RCC 7860 (cell line): ENCODE measurements around the gene BCAS3.

Source experiments
- DNase-seq: peaks from one replicate; pipeline ENCODE4 v3.0.0-alpha.2; 2015; ENCODE audit warnings: low spot score
- FAIRE-seq: peaks from 2 replicates; lab custom pipeline; 2012; peaks lifted over from hg19 to GRCh38; lab: Jason Lieb, UNC

BCAS3 gene

DNA sequence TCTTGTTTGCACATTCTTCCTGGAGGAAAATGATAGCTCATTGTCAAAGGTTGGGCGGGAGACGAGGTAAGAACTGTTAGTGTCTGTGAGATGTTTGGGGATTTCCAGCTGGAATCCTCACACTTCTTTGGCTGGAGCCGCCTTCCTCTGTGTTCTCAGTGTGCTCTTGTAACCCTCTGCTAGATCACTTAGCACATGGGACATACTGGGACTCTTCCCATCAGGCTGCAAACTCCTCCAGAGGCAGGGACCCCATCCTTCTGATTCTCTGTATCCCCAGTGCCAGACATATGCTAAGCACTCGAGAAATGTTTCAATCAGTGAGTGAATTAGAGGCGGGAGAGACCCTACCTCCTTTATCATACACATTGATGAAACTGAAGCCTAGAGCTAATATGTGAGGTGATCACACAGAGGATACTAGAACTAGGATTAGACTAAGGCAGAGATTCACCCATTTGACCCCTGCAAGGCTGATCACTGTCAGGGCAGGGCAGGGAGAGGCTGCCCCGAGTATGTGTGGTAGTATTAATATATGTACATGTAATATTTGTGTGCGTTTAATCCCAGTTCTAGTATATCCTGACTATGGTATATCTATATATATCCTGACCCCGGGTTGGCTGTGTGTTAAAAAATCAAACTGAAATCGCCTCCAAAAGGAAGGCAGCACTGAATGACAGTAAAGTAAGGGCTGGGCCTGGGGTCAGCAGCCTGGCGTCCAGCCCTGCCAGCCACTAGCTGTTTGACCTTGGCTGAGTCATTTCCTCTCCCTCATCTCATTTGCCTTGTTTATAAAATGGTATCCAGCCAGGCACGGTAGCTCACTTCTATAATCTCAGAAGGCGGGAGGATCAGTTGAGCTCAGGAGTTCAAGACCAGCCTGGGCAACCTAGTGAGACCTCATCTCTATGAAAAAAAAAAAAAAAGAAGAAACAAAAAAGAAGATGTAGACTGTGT, 646.5 kb downstream of the BCAS3 start:
- DNase-seq (peak; percentile 73), FAIRE-seq (no peak)

DNA sequence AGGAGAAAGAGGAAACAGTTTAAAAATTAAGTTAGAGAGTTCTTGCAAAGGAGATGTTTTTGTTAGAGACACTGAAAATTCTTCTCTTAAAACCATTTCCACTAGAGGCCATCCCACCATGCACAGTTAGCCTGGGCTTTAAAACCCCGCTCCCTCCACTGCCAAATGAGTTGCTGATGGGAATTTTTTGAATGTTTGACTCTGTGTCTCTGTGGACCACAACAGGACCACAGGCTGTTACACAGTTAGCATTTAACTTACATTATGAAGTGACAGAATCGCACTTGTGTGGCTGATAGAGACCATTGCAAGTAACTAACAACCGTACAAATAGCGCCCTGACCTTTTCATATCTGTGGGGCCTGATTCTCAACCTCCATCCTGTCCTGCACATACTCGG, 647.3 kb downstream of the BCAS3 start:
- no peak for FAIRE-seq
- no peak for DNase-seq

DNA sequence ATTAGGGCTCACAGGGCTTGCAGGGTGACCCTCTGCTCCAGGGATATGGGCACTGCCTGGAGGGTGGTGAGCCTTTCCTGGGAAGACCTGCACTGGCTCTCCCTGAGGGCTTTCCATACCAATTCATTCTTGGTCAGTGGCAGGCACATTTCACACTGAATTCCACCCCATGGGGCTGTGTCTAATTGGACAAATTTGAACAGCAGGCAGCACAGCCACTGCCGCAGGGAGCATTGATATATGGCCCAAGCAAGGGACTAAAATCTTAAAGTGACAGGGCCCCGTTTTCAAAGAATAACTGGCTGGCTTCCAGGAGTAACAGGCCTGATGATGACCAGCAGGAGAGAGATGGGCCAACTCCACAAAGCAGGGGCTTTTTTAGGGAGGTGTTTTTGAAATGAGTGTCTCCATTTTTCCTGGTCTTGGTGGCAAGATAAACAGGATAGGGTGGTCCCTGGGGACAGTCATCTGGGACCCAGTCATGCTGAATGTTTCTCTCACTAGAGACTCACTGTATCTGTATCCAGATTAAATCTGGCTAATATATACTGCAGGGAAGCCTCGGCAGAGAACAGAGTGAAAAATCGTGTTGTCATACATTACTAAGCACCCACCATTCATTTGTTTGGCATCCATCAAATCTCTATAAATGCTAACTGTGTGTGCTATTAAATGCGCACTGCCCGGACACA, 647.9 kb downstream of the BCAS3 start:
- DNase-seq (peak; percentile 61), FAIRE-seq (no peak)

DNA sequence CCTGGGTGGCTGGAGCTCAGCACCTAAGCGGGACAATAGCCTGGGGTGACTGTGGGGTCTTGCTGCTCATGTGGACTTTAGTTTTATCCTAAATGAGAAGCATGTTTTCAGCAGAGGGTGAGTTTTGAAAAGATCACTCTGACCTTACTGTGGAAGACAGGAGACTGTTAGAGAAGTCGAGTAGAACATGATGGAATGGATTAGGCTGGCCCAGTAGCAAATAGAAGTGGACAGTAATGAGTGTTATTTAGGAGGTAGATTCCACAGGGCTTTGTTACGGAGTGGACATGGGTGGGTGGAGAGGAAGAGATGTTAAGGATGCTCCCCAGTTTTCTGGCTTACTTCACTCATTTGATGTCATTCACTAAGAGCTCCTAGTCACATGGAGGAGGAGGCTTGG, 648.7 kb downstream of the BCAS3 start:
- no peak for FAIRE-seq
- no peak for DNase-seq

GRCh38 chr17:61328351-61328750, 650.7 kb downstream of the BCAS3 start:
- no peak for FAIRE-seq
- no peak for DNase-seq

- DNase-seq: no peak
- no peak for FAIRE-seq
These were observed 652.8 kb downstream of the BCAS3 start for GRCh38 chr17:61330174-61331150.

- FAIRE-seq (no peak), DNase-seq (no peak)
These were observed 653.5 kb downstream of the BCAS3 start for GRCh38 chr17:61331178-61331577.

DNA sequence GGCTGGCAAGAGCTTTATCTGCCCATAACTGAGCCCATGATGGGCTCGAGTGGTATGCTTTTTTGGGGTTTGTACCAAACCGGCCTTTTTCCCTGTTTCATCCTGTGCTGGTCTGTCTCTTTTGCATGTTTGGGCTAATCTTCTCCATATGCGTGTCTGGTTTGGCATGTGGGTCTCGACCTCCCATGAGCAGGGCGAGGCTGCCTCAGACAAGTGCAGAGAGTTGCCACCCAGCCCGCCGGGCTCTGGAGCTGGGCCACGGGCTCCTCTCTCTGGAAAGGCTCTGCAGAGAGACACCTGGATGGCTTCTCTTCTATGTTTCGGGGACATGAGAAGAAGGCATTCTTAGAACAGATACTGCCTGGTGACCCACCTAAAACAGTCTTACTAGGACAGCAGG, 654.2 kb downstream of the BCAS3 start:
- FAIRE-seq: no peak

DNA sequence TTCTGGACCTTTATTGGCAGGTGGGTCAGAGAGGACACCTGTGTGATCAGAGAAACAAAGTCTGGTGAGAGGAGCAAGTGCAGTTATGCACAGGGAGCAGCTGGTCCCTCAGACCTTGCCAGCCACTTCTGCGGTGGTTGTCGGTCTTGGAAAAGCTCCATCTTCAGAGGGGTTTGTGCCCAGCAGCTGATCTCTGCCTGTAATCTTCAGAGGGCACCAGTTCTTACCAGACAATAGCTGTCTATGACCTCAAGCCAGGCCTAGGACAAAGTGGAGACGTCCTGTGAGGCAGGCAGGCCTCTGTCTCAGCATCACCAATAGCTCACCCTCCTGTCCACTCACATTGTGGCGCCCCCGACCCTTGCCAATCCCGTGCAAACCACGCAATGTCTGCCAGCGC, 655.5 kb downstream of the BCAS3 start:
- FAIRE-seq: no peak

More for the DNA sequence above, 654.2 kb downstream of the BCAS3 start:
- DNase-seq: no peak

GRCh38 chr17:61334673-61335072, 657.0 kb downstream of the BCAS3 start:
- DNase-seq (no peak), FAIRE-seq (no peak)

More for the DNA sequence above, 655.5 kb downstream of the BCAS3 start:
- DNase-seq: no peak

DNA sequence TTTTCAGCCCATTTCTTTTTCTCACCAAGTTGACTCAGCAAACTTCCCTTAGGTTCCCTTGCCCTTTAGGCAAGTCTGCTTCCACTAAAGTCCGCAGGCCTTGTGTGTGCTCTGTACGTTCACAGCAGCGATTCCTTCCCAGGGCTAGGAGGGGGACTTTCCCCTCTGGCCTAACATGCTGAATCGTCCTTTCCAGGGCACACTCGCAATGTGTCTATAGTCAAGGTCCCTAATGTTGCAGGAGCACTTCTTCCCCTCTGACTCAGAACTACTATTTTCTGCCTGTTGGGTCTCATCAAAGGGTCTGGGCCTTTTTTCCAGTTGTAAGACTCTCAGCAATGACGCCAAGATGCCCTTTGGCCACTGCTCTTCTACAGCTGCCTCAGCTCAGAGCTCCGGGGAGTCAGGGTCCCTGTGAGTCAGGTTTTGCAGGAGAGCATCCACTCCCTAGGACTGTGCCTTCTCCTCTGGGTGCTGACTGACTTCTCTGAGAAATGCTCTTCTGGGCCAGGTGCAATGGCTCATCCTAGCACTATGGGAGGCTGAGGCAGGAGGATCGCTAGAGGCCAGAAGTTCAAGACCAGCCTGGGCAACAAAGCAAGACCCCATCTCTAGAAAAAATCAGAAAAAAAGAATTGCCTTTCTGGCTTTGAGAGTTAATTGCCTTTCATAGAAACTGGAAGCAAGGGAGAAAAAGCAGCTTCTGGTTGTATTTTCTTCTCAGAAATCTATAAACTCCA, 657.6 kb downstream of the BCAS3 start:
- DNase-seq: peak; percentile 86
- no peak for FAIRE-seq

DNA sequence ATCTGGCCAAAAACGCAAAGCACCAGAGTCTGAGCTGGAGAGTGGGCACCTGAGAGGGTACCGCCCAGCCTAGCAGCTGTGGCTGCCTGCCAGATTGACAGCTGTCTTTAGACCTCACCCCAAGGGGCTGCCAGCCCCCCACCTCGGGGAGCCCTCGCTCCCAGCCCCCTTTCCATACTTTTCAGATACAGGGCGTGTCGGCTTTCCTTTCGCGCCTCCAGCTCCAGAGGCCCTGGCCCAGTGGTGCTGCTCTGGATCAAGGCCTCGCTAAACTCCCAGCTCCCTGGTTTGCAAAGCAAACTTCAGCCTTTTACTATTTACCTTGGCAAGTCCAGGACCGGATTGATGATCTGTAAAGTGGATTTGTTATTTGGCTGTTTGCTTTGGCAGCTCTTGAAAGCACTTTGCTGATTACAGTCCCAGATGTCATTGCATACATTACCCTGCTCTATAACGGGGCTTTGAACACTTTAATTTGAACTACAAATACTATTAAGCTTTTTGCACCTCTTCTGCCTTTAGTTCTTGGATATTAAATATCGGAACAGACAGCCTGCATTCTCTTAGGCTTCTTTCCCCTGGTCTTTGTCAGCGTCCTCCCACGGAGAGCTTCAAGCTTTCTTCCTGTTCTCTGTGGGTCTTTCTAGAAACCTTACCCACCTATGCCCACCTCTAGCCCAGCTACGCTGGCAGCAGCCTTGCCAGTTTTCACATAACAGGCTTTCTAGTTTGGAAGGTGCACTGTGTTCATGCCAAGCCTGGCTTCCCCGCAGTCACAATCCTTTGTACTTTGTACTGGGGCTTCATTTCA, 658.4 kb downstream of the BCAS3 start:
- FAIRE-seq: no peak
- no peak for DNase-seq

- FAIRE-seq: no peak
- DNase-seq: peak; percentile 41
These were observed 659.6 kb downstream of the BCAS3 start for GRCh38 chr17:61337290-61337689.

DNA sequence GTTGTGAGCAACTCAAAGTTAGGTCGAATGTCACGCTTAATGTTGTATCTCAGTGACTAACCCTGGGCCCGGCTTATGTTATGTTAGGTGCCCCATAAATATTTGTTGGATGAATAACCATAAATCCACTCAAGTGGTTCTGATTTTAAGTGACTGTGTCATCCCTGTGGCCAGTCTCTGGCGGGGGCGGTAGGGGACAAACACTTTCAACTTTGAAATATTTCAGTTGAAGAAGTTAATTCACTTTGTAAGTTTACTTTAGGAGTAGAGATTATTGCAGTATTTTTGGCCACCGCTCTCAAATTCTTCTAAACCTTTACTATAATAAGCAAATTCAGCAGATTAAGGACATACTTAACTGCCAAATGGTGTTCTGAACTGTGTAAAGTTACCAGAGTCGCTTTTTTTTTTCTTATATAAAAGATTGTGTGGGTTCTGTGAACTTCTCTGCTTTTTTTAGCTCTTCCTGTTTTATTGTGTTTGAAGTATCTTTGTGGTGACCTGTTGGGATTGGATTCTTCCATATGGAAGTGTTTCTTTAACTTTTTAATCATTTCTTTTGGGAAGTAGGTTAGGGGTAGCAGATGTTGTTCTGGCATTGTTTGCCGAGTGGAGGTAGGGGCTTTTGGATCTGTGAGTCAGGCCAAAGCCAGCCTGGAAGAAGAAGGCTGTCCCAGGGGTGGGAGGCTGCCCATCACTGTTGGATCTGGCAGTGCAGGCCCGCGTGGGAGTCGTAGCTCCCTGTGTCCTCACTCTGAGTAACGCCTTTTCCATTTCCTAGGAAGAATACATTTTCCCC, 660.5 kb downstream of the BCAS3 start:
- peak; percentile 97 for DNase-seq
- peak; percentile 97 for FAIRE-seq

GRCh38 chr17:61338874-61339478, 661.3 kb downstream of the BCAS3 start:
- FAIRE-seq: no peak
- DNase-seq: no peak

- peak; percentile 66 for DNase-seq
- FAIRE-seq: no peak
These were observed 663.0 kb downstream of the BCAS3 start for GRCh38 chr17:61340431-61341209.

GRCh38 chr17:61343576-61343975, 665.9 kb downstream of the BCAS3 start:
- DNase-seq (no peak), FAIRE-seq (no peak)
